Right cardiac atrium (tissue), 5 donors: Measurements from ENCODE around the gene ANKRD40. TPM values are rescaled to one million over a fixed set of nuclear protein-coding genes. Genes with fewer than 3 reads are reported as not detected.
A peak's percentile ranks its signal among the peaks of the same experiment; 100 is the strongest.
"Not testable (repeated sequence)": the region's sequence is repeated elsewhere in the genome, so short reads cannot be mapped to it uniquely, and the experiment has no call there.

Experiments used
- ATAC-seq, 2 donors: fragments of 200-7000 bp; cut with Tn5 transposase; one replicate each; pipeline versions ENCODE4 v1.8.0 to v1.9.1; 2020; ENCODE audit warnings: moderate library complexity in 2 of 2, mild to moderate bottlenecking in 1 of 2
- DNase-seq, 3 donors: peaks; one replicate each; pipeline ENCODE4 v3.0.0-alpha.2; 2020
- H3K27ac ChIP-seq: one replicate; pipeline ENCODE4 v1.5.1; 2013; ENCODE audit warnings: mild to moderate bottlenecking, low read length, control low read depth, moderate library complexity
- H3K27me3 ChIP-seq: one replicate; pipeline ENCODE4 v1.6.1; 2013; ENCODE audit not compliant: control insufficient read depth, insufficient read depth
- H3K4me1 ChIP-seq: one replicate; pipeline ENCODE4 v1.6.1; 2013; ENCODE audit warnings: low read length; ENCODE audit not compliant: control insufficient read depth, insufficient read depth
- H3K4me3 ChIP-seq: one replicate; pipeline ENCODE4 v1.5.1; 2013; ENCODE audit warnings: low read length, control low read depth
- H3K9me3 ChIP-seq: one replicate; pipeline ENCODE4 v1.6.1; 2013; ENCODE audit warnings: low read length; ENCODE audit not compliant: control insufficient read depth
- WGBS: extraction: QIAGEN DNeasy Blood & Tissue Kit; methylation state at CpG from one replicate; pipeline ENCODE4 v1.1.7; 2013; 5-methylcytosine and 5-hydroxymethylcytosine counted together
- intact Hi-C, 4 donors: fragments of 100-400 bp; cut with DNase I; formaldehyde crosslinking; loops; one replicate each; pipeline versions ENCODE4 v1.11.0 to v1.14.0; 2022 to 2023
- polyA plus RNA-seq: library from polyadenylated mRNA; stranded (reverse); fragments of 200-250 nt; gene quantifications from one replicate; pipeline ENCODE4 v1.2.3, GENCODE V29; 2013
- total RNA-seq, 4 donors: library from RNA; stranded (reverse); fragmentation: NEBNext Ultra II Directional; extraction: Animal tissue kit (Norgen Biotek cat#: 25700); gene quantifications; one replicate each; pipeline ENCODE4 v1.2.1, GENCODE V29; 2021
- donor health status: healthy with polysubstance abuse.
- donor health status: DM: no; HTN: yes; CAD: no.
- donor health status: DM: no; HTN: no; CAD: no.
- donor health status: DM: no; HTN: yes; CAD: no; lungs with severe emphysema.
- donor health status: DM: yes; HTN: yes; CAD: no.

Gene ANKRD40
- total and polyA plus RNA-seq, 5 donors: 20.5 to 43.7 (median 39.9) TPM

- no peak for ATAC-seq
- H3K9me3 ChIP-seq: no peaks in the 10 kb centered on the region
- H3K27me3 ChIP-seq: no peaks in the 10 kb centered on the region
- intact Hi-C loops: loop anchor here in 3 of 4 donors (5.0 to 10.0 kb wide), 4 partner anchors 52 to 199 kb away; partner anchors contain the start of genes SPATA20 (in 2 of the 3) and ABCC3 (in 1 of the 3)
- 83% methylated on average over 5 of the region's 5 CpGs for WGBS
- peaks cover 5% of the 10 kb centered on the region for H3K4me1 ChIP-seq
- no peak overlapping the region for H3K27ac ChIP-seq
- no peak for DNase-seq
- no peak overlapping the region for H3K4me3 ChIP-seq
These were observed 23.5 kb downstream of the ANKRD40 start for GRCh38 chr17:50684288-50684611.

- no peaks in the 10 kb centered on the region for H3K9me3 ChIP-seq
- H3K27me3 ChIP-seq: no peaks in the 10 kb centered on the region
- no peak overlapping the region for H3K4me3 ChIP-seq
- intact Hi-C loops: loop anchor here in 3 of 4 donors (5.0 to 10.0 kb wide), 4 partner anchors 51 to 199 kb away; partner anchors contain the start of genes SPATA20 (in 2 of the 3) and ABCC3 (in 1 of the 3)
- H3K4me1 ChIP-seq: peaks cover 5% of the 10 kb centered on the region
- WGBS: 92% methylated on average over 28 of the region's 28 CpGs
- DNase-seq (peak in 1 of 3 donors; percentile 60), ATAC-seq (no peak)
- no peak overlapping the region for H3K27ac ChIP-seq
These were observed 24.1 kb downstream of the ANKRD40 start for GRCh38 chr17:50683434-50684287.

GRCh38 chr17:50682938-50683337 lies 24.8 kb downstream of the ANKRD40 start:
- H3K4me3 ChIP-seq: no peak overlapping the region
- 97% methylated on average over 3 of the region's 3 CpGs for WGBS
- no peaks in the 10 kb centered on the region for H3K27me3 ChIP-seq
- H3K27ac ChIP-seq: no peak overlapping the region
- no peak for ATAC-seq
- peaks cover 5% of the 10 kb centered on the region for H3K4me1 ChIP-seq
- no peak for DNase-seq
- intact Hi-C loops: loop anchor here in 3 of 4 donors (5.0 to 10.0 kb wide), 4 partner anchors 51 to 198 kb away; partner anchors contain the start of genes SPATA20 (in 2 of the 3) and ABCC3 (in 1 of the 3)
- no peaks in the 10 kb centered on the region for H3K9me3 ChIP-seq

- H3K27me3 ChIP-seq: no peaks in the 10 kb centered on the region
- no peak overlapping the region for H3K27ac ChIP-seq
- H3K4me1 ChIP-seq: peaks cover 5% of the 10 kb centered on the region
- no peaks in the 10 kb centered on the region for H3K9me3 ChIP-seq
- H3K4me3 ChIP-seq: no peak overlapping the region
- ATAC-seq (no peak), DNase-seq (no peak)
- intact Hi-C loops: loop anchor here in 3 of 4 donors (5.0 to 10.0 kb wide), 4 partner anchors 50 to 198 kb away; partner anchors contain the start of genes SPATA20 (in 2 of the 3) and ABCC3 (in 1 of the 3)
- WGBS: 73% methylated on average over 3 of the region's 3 CpGs
These were observed 25.3 kb downstream of the ANKRD40 start for GRCh38 chr17:50682441-50682840.

- H3K4me3 ChIP-seq: no peak overlapping the region
- DNase-seq (peak in 1 of 3 donors; percentile 79), ATAC-seq (peak; percentile 66 to 67)
- no peaks in the 10 kb centered on the region for H3K27me3 ChIP-seq
- H3K27ac ChIP-seq: no peak overlapping the region
- H3K4me1 ChIP-seq: peaks cover under 1% of the 10 kb centered on the region
- 54% methylated on average over 27 of the region's 27 CpGs for WGBS
- intact Hi-C loops: loop anchor here in 3 of 4 donors (5.0 to 10.0 kb wide), 4 partner anchors 49 to 197 kb away; partner anchors contain the start of genes SPATA20 (in 2 of the 3) and ABCC3 (in 1 of the 3)
- H3K9me3 ChIP-seq: no peaks in the 10 kb centered on the region
These were observed 26.2 kb downstream of the ANKRD40 start for GRCh38 chr17:50681263-50682200.

GRCh38 chr17:50680543-50681262 lies 27.0 kb downstream of the ANKRD40 start:
- 74% methylated on average over 12 of the region's 12 CpGs for WGBS
- H3K4me3 ChIP-seq, H3K9me3 ChIP-seq, H3K27ac ChIP-seq, ATAC-seq, H3K4me1 ChIP-seq, H3K27me3 ChIP-seq: not testable (repeated sequence)
- peak in 1 of 3 donors; percentile 61 for DNase-seq
- intact Hi-C loops: loop anchor here in 3 of 4 donors (5.0 to 10.0 kb wide), 4 partner anchors 48 to 196 kb away; partner anchors contain the start of genes SPATA20 (in 2 of the 3) and ABCC3 (in 1 of the 3)

- Histone ChIP-seq H3K9me3 (no peaks in the 10 kb centered on the region), H3K4me3 (no peak overlapping the region), H3K27me3 (no peaks in the 10 kb centered on the region), H3K27ac (no peak overlapping the region), H3K4me1 (no peaks in the 10 kb centered on the region)
- DNase-seq (no peak), ATAC-seq (no peak)
- 94% methylated on average over 5 of the region's 5 CpGs for WGBS
- intact Hi-C loops: loop anchor here in 3 of 4 donors (5.0 to 10.0 kb wide), 4 partner anchors 48 to 195 kb away; partner anchors contain the start of genes SPATA20 (in 2 of the 3) and ABCC3 (in 1 of the 3)
These were observed 27.6 kb downstream of the ANKRD40 start for GRCh38 chr17:50680126-50680525.

GRCh38 chr17:50679008-50679544 lies 28.6 kb downstream of the ANKRD40 start:
- Histone ChIP-seq H3K4me3 (no peak overlapping the region), H3K27me3 (no peaks in the 10 kb centered on the region), H3K9me3 (no peaks in the 10 kb centered on the region), H3K27ac (no peak overlapping the region), H3K4me1 (no peaks in the 10 kb centered on the region)
- ATAC-seq: no peak
- no peak for DNase-seq
- intact Hi-C loops: loop anchor here in 1 of 4 donors (5.0 kb wide), 1 partner anchor 132 kb away; the partner anchor contains the start of gene SPATA20
- 91% methylated on average over 11 of the region's 11 CpGs for WGBS

GRCh38 chr17:50677851-50678375 lies 29.8 kb downstream of the ANKRD40 start:
- ATAC-seq: no peak
- Histone ChIP-seq H3K4me3 (no peak overlapping the region), H3K27me3 (no peaks in the 10 kb centered on the region), H3K4me1 (no peaks in the 10 kb centered on the region), H3K27ac (no peak overlapping the region), H3K9me3 (no peaks in the 10 kb centered on the region)
- WGBS: 92% methylated on average over 12 of the region's 12 CpGs
- intact Hi-C loops: loop anchor here in 1 of 4 donors (5.0 kb wide), 1 partner anchor 131 kb away; the partner anchor contains the start of gene SPATA20
- DNase-seq: no peak
